Gastroesophageal sphincter (tissue), 3 donors: ENCODE data around the gene VAV2.

Source experiments
- CTCF ChIP-seq, 4 experiments: fragments of 200-600 bp in 2 of 4; fragments of 450-650 bp in 2 of 4; sonication (generic) in 1 of 4; IDR thresholded peaks; one replicate each; pipeline ENCODE4 v1.5.1; 2017 to 2019; ENCODE audit warnings: antibody characterized with exemption in 4 of 4, mild to moderate bottlenecking in 2 of 4, moderate library complexity in 2 of 4
- POLR2A ChIP-seq, 2 donors: fragments of 450-650 bp; IDR thresholded peaks; one replicate each; pipeline ENCODE4 v1.6.1; 2017; ENCODE audit warnings: antibody characterized with exemption in 2 of 2, mild to moderate bottlenecking in 2 of 2, moderate library complexity in 1 of 2
- POLR2AphosphoS5 ChIP-seq: sonication (generic); formaldehyde crosslinking; IDR thresholded peaks from one replicate; pipeline ENCODE4 v1.6.1; 2017; ENCODE audit warnings: antibody characterized with exemption

- no peak for TF ChIP-seq CTCF (IDR thresholded peaks at IDR 0.05)
- TF ChIP-seq POLR2AphosphoS5, result no peak
- TF ChIP-seq POLR2A (IDR thresholded peaks at IDR 0.05), result no peak
Observed at GRCh38 chr9:133887540-133888047, 104.5 kb downstream of the VAV2 start.
